Mucosa of gallbladder (tissue), 1 donor: ENCODE data around the gene ANKRD13C. TPM values are rescaled to one million over a fixed set of nuclear protein-coding genes. Genes with fewer than 3 reads are reported as not detected.
A peak's percentile ranks its signal among the peaks of the same experiment; 100 is the strongest.
"Not testable (repeated sequence)": the region's sequence is repeated elsewhere in the genome, so short reads cannot be mapped to it uniquely, and the experiment has no call there.

Experiments
- DNase-seq: peaks from one replicate; pipeline ENCODE4 v3.0.0-alpha.2; 2020; ENCODE audit warnings: low spot score
- total RNA-seq: library from RNA; stranded (reverse); gene quantifications from one replicate; pipeline ENCODE4 v1.2.1, GENCODE V29; 2021
- donor health status: DM: no; HTN: no; CAD: no.

ANKRD13C gene
- total RNA-seq, result 19.8 TPM

DNA sequence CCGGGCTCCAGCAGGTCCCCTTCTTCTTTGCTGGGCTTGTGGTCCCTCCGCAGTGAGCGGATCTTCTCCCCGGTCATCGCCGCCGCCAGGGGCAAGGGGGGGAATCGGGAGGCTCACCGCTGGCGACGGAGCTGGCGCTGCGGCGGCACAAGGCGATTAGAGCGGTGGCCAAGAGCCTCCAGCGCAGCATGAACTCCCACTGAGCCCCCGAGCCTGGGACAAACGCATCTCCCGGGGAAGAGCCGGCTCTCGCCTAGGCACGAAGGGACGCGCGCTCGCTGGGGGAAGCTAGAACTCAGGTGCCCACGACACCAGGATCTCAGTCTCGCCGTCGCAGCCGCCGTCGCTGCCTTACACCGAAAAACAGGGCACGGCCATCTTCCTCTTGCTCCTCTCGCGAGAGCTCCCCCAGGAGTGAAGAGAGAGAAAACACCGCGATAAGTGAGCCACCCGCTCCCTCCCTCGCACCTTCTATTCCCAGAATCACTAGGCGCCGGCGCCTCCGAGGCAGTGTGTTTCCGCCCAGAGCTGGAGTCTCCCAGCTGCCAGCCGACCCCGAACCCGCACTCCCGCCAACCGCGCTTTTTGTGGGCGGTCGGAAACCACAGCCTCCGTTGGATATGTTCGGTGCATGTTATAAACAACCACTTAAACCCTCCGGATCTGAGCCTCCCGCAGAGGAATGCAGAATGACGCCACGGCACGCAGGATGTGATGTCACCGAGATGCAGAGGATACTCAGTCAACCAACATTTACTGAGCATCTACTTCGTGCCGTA is at the start of gene ANKRD13C:
ANKRD13C (minus strand) TSS at position 391 of the 779 bp plus-strand sequence; CDS start at position 77, 314 bp downstream.
- peak; percentile 96 for DNase-seq

DNA sequence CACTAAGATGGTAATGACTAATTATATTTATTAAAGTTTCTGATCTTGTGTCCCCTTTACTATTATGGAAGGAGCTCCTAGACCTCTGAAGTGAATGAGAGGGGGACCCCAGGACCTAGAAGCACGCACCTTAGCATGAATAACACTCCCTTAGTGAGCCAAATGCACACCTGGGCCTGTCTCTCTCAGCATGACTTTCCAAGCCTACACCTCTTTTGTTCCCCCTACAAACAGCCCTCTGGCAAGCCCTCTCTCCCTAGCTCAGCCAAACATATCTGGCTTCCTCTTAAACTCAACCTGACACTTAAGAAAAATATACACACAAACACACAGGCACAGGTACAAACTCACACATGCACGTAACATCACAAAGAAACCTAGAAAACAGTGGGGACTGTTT is 49.2 kb upstream of the ANKRD13C start:
- no peak for DNase-seq

- DNase-seq, result no peak
Observed at GRCh38 chr1:70401974-70402373, 47.5 kb upstream of the ANKRD13C start.

GRCh38 chr1:70400335-70400734 is 45.8 kb upstream of the ANKRD13C start:
- DNase-seq, result no peak

- DNase-seq, result no peak
Observed at GRCh38 chr1:70397013-70397412, 42.5 kb upstream of the ANKRD13C start.

DNA sequence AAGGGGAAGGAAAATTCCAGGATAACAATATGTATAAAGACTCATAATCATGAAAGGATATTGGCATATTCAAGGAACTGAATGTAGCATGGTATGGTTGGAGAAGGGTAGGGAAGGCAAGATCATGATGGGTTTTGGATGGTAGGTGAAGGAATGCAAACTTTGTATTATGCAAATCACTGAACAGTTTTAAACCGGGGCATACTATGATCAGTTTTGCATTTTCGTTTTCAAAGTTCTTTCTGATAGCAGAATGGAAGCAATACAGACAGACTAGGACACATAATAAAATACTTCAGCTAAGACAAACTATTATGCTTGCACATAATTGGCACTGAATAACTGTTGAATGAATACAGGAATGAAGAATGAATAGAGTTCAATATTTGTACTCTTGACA is 42.1 kb upstream of the ANKRD13C start:
- DNase-seq, result no peak

- no peak for DNase-seq
Observed at GRCh38 chr1:70392626-70393025, 38.1 kb upstream of the ANKRD13C start.

- DNase-seq, result no peak
Observed at GRCh38 chr1:70387507-70387906, 33.0 kb upstream of the ANKRD13C start.

DNA sequence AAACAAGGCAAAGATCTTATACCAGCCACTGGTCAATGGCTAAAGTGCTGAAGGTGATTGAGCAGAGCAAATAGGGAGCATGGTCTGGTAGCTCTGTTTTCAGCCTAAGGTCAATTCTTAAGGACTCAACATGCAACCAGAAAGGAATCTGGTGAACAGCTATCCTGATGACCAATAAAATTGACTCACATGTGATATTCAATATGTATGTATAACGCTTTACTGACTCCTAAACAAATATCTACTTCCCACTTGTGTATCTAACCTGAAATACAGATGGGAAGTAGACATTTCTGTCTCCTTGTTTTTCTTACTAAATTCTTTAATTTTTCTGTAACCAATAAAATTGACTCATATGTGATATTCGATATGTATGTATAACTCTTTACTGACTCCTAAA is 31.6 kb upstream of the ANKRD13C start:
- no peak for DNase-seq

GRCh38 chr1:70385477-70385876 is 31.0 kb upstream of the ANKRD13C start:
- no peak for DNase-seq

DNA sequence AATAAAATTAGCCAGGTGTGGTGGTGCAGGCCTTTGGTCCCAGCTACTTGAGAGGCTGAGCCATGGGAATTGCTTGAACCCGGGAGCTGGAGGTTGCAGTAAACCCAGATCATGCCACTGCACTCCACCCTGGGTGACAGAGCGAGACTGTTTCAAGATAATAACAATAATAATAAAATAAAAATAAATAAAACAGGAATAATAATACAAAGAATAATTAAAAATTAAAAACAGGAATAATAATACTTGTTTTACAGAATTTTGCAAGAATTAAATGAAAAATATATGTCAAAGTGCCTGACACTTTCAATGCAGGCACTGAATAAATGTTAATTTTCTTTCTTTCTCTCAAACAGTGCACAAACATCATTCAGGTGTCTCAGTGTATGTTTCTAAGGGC is 30.0 kb upstream of the ANKRD13C start:
- no peak for DNase-seq

DNA sequence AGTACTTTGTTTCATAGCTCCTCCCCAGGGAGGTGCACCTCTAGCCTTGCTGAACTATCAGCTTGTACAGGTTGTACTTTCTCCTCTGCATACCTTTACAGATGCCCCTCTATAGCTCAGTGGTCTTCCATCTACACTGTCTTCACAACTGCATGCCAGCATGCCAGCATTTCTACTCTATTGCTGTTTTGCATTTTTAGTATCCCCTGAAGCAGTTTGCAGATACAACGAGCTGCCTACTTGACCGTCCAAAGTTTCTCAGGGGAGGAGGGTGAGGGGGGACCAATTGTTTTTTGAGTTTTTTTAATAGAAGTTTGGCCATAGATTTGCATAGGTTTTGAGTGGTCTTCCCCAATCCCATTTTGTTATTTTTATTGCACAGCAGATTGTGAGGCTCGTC is 29.0 kb upstream of the ANKRD13C start:
- no peak for DNase-seq

DNA sequence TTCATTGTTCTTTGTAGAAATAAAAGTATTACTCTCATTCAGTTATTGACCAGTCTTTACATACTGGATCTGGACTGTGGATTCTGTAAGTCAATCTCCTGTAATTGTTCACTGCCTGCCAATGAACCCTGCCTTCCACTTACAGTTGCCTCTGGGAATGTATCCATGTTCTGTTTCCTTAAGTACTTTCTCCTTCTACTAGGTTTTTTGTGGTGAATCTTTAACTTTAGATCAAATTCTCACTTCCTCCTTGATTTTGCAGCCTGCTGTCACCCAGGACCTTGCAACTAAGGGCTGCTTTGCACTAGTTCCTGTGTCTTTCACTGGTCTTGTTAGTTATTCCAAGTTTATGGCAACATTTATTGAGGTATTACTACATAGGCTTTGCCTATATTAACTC is 28.2 kb upstream of the ANKRD13C start:
- no peak for DNase-seq

- DNase-seq, result no peak
Observed at GRCh38 chr1:70376196-70376595, 21.7 kb upstream of the ANKRD13C start.

GRCh38 chr1:70373580-70373979 is 19.1 kb upstream of the ANKRD13C start:
- not testable (repeated sequence) for DNase-seq

DNA sequence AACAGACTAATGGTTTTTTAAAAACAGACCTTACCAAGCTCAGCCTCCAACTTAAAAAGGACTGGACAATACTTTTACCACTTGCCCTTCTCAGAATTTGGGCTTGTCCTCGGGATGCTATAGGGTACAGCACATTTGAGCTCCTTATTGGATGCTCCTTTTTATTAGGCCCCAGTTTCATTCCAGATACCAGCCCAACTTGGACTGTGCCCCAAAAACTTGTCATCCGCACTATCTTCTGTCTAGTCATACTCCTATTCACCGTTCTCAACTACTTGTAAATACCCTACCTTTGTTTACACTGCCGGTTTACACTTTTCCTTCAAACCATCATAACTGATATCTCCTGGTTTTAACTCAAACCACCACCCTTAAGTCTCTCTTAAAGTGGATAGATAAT is 17.9 kb upstream of the ANKRD13C start:
- DNase-seq, result no peak

- DNase-seq, result not testable (repeated sequence)
Observed at GRCh38 chr1:70371586-70371985, 17.1 kb upstream of the ANKRD13C start.

- not testable (repeated sequence) for DNase-seq
Observed at GRCh38 chr1:70367397-70367796, 12.9 kb upstream of the ANKRD13C start.

GRCh38 chr1:70366997-70367396 is 12.5 kb upstream of the ANKRD13C start:
- DNase-seq, result not testable (repeated sequence)

- DNase-seq, result not testable (repeated sequence)
Observed at GRCh38 chr1:70366425-70366952, 12.0 kb upstream of the ANKRD13C start.

DNA sequence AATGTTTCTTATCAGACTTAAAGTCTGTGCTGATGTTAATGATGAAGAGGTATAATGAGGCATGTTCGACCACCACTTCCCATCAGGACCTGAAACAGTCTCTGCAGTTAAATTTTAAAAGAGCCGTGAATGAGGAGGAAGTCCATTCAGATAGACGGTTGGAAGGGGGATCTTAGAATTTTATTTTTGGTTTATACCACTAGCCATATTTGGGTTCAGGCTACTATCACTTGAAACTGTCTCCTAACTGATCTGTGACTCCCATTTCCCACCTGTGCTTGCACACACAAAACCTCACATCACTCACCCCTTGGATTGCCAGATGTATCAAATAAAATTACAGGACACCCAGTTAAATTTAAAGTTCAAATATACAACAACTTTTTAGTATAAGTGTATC is 9.9 kb upstream of the ANKRD13C start:
- DNase-seq, result no peak

- no peak for DNase-seq
Observed at GRCh38 chr1:70361727-70362398, 7.3 kb upstream of the ANKRD13C start.

DNA sequence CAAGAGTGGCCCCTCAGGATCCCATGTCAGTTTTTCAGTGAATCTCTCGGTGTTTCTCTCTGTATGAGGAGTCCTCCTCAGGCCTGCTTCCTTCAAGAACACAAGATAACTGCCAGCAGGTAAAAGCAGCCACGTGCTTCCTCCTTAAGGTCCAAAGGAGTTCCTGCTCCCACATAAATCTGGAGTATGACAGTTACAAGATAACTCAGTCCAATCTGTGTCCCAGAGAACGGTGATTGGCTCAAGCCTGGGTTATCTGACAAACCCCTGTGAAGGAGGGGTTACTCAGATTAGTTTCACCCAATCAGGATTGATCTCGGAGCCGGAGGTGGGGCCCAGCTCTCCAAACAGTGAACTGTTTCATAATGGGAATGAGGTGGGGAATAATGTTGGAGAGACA is 5.8 kb upstream of the ANKRD13C start:
- no peak for DNase-seq
